Frontal cortex (tissue), 4 donors: ENCODE results near the gene EPS8. TPM values are rescaled to one million over a fixed set of nuclear protein-coding genes. Genes with fewer than 3 reads are reported as not detected.
"Not testable (repeated sequence)": the region's sequence is repeated elsewhere in the genome, so short reads cannot be mapped to it uniquely, and the experiment has no call there.

ENCODE experiments used
- DNase-seq, 2 donors: peaks; one replicate each; pipeline ENCODE4 v3.0.0; 2012; ENCODE audit warnings: low spot score in 2 of 2
- FAIRE-seq: peaks from 2 replicates; lab custom pipeline; 2012; peaks lifted over from hg19 to GRCh38; lab: Jason Lieb, UNC
- total RNA-seq: library from RNA; depleted of rRNA; stranded (reverse); fragments of >200 nt; gene quantifications from one replicate; pipeline ENCODE4 v1.2.3, GENCODE V29; 2014
- donor health status: control.
- donor health status: control.
- donor health status: control.

EPS8 gene
- total RNA-seq, 1 donor from 2014 or later: 82.3 TPM

DNA sequence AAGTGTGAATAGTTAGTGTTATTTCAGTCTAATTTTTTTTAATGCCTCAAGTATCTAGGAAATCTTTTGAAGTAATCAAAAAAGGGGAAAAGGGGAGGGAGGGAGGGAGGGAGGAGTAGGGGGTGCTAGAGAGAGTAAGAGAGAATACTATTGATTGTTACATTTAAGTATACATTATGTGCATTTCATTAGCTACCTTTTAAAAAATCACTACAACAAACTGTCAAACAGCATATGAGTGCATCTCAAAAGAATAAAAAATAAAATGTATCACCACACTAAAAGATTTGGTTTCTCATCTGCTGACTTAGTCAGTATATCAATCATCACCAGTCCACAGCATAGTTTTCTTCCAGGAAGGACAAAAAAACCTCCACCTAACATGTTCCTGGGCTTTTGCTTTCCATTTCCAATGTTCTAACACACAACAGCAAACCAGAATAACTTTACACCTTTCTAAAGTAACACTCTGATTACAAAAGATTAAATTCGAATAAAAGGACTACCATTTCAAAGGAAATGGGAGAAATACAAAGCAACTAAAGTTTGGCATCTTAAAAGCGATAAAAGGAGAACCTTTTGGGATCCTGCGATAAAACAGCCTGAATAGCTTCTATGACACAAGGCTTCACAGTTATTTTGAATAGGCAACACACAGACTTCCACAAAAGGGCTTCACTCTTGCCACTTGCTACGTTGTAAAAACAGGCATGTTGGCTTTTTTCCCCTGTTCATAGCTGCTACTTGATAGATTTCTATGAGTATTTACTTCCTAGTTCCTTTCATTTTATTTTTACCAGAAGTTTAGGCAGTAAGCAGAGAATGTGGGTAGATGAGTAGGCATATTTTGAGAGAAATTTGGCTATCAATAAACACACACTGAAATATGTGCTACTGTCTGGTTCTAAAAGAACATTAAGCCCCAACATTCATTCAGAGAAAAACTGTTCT lies 160.9 kb downstream of the EPS8 start:
- no peak for DNase-seq
- FAIRE-seq: no peak

DNA sequence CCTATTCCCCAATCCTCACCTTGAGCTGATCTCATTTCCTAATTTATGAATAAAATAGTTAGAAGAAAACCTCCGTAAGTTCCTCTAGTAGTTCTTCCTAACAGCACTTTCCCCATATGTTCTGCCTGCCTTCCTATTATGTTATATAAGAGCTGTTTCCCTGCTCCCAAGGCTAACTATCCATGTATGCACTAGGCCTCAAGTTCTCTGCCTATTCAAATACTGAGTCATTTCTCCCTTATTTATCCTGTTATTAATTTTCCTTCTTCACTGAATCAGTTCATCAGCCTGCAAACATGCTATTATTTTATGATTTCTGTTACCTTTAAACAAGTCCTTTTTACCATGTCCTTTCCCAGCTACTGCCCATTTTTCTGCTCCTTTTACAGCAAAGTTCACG lies 164.1 kb downstream of the EPS8 start:
- DNase-seq (no peak), FAIRE-seq (no peak)

- FAIRE-seq: no peak
- DNase-seq: no peak
These were observed 168.2 kb downstream of the EPS8 start for GRCh38 chr12:15620741-15621539.

- FAIRE-seq, DNase-seq: not testable (repeated sequence)
These were observed 172.7 kb downstream of the EPS8 start for GRCh38 chr12:15616495-15616894.

- DNase-seq (no peak), FAIRE-seq (no peak)
These were observed 175.2 kb downstream of the EPS8 start for GRCh38 chr12:15613981-15614380.

DNA sequence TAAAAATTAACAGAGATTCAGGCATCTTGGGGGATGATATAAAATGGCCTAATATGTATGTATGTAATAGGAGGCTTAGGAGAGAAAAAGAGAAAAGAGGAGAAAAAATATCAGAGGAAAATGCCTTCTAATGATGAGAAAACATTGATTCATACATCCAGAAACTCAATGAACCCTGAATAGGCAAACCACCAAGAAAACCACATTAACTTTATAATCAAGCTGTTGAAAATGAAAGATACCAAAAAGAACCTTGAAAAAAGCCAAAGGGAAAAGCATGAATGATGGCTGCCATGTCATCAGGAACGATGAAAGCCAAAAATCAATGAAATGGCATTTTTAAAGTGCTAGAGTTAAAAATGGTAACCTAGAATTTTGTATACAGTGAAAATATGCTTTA lies 180.2 kb downstream of the EPS8 start:
- DNase-seq: no peak
- FAIRE-seq: no peak

- no peak for FAIRE-seq
- no peak for DNase-seq
These were observed 180.8 kb downstream of the EPS8 start for GRCh38 chr12:15608406-15608805.

DNA sequence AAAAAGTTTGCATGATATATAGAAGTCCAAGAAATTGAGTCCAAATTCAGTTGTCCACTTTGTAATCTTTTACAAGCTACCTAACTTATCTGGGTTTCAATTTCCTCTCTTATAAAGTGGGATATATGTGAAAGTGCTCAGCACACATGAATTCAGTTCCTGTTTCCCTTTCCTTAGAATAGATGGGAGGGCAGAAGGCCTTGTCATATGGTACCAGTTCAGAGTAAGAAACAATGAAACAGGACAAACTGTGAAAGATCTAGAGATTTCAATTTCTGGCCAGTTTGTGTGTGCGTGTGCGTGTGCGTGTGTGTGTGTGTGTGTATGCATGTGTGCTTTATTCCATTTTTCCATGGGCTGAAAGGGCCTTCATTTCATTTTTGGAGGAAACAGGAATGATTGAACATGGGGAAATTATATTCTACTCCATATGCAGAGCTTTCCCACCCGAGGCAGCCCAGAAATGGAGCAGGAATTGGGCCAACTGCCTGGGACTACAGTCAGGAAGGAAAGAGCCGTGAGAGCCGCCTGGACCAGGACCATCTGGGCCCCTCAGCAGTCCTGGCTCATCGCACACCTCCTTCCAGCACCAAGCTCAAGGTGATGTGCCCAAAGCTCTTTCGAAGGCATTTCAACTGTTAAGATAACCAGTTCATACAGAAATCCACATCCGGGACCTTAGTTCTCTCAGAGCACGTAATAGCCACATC lies 183.2 kb downstream of the EPS8 start:
- DNase-seq: no peak
- FAIRE-seq: no peak

GRCh38 chr12:15603474-15604085 lies 185.6 kb downstream of the EPS8 start:
- no peak for DNase-seq
- no peak for FAIRE-seq

- no peak for DNase-seq
- FAIRE-seq: no peak
These were observed 187.0 kb downstream of the EPS8 start for GRCh38 chr12:15602051-15602672.

DNA sequence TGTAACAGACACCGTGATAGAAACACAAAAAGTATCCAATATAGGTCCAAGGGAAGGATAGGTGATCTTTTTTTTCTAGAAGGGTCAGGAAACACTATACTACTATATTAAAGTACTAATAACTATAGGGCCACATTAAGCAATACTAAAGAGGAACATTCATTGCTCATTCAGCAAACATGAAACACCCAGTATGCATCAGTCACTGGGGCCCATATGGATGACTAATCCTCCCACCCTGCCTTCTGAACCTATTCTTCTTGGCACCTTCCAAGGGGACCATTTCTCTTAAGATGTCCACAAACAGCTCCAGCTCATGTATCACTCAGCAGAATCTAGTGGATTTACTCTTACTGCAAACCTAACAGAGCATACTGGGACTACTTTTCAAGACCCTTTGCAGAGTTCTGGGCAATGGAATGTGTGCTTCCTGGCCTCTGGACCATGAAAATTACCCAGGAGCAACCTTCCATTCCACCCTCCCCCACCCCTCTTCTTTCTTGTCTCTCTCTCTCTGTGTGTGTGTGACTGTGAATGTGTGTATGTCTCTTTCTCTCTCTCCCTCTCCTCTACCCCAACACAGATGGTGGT lies 187.9 kb downstream of the EPS8 start:
- FAIRE-seq (no peak), DNase-seq (no peak)

DNA sequence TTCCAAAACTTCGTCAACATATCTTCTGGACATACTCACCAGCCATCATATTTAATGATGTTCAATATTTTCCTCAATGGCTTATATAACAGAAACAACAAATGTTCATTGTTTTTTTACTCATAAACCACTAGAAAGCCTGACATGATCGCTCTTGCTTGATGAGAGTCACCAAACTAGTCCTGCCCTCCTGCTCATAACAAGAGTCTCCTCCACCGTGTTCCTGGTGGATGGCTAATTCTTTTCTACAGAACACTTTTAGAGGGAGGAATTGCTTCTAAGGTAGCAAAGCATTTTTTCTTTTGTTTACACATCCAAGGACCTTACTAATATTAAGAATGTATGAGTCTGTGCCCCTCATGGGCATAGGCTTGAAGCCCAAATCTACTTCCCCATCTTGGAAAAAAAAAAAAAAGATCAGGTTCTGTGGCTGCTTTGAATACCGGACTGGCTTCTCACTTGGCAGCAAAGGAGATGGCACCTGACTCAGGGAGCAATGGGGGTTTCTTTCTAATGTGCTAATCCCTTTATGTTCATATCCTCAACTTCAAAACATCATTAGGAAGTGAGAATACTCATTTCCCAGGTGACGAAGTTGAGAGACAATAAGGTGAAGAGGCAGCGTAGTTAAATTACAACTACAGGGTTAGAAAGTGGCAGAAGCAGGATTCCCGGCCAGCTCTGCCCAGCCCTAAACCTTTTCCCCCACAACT lies 188.8 kb downstream of the EPS8 start:
- DNase-seq: no peak
- no peak for FAIRE-seq

- DNase-seq (peak in 1 of 2 donors; percentile 4), FAIRE-seq (no peak)
These were observed 189.7 kb downstream of the EPS8 start for GRCh38 chr12:15599266-15600037.

DNA sequence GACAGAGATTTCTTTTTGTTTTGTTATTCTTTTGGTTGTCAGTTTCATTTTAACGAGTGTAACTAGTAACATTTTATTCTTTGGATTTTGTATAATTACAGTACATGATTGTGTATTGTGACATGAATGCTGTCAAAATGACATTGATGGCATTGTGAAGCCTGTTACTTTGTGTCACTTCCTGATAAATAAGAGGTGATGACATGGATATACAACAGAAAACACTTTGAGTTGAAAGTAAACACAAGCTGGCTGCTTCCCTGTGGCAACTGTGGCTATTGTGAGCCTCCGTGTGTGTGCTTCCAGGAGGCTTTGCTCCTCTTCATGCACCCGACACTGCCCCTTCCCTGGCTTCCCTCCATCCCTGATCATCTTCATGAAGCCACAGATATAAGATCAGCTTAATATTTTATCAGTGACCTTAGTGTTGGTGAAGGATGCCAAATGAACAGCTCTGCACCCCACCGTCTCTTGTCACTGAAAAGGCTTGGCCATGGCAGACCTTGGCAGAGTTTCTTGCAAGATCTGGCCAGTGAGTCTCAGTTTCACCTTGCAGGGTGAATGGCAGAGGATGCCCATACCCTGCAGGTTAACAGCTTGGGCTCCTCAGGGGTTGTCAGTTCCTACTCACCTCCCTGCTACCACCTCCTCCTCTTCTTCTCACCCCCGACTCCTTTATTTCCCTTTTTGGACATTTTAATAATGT lies 191.9 kb downstream of the EPS8 start:
- no peak for FAIRE-seq

GRCh38 chr12:15596174-15596573 lies 193.0 kb downstream of the EPS8 start:
- DNase-seq: no peak
- no peak for FAIRE-seq

More for the DNA sequence above, 191.9 kb downstream of the EPS8 start:
- no peak for DNase-seq

DNA sequence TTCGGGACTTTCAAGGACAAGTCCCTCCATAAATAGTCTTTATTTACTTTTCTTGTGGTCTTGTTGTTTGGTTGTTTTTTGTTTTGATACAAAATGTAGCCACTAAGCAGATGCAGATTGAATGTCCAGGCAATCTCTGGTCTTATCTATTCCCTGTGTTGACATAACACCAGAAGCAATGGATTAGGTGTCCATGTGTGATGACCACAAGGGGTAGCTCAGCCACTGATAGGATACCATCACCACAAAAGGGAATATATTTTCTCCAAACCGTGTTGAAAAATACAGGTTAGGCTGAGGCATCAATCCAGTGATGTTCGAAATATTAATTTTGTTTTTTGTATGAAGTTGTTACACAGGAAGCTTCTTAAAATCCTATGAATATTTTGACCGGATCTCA lies 196.3 kb downstream of the EPS8 start:
- no peak for FAIRE-seq
- DNase-seq: no peak

DNA sequence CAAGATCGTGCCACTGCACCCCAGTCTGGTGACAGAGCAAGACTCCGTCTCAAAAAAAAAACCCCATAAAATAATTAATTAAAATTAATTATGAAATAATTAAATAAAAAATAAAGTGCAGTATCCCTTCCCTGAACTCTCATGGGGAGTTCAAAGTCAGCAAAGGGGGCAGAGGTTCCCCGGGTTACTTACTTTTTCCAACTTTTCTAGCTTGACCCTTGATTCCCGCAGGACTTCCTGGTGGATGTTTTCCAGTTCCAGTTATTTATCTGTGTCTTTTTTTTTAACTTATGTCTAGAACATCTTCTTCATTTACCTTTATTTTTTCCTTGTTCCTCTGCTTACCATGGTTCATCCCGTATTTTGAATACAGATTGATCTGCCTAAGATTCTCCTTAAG lies 197.4 kb downstream of the EPS8 start:
- DNase-seq: no peak
- no peak for FAIRE-seq
